ENCODE data around the gene CTIF. TPM values are rescaled to one million over a fixed set of nuclear protein-coding genes. Genes with fewer than 3 reads are reported as not detected.

The CTIF gene
- total RNA-seq, 1 donor, result 65.9 TPM

GRCh38 chr18:48600046-48600445, 61.2 kb downstream of the CTIF start:
- TF ChIP-seq CTCF (IDR thresholded peaks at IDR 0.05; ENCODE audit: extremely low read depth, low read depth, low read length), result no peak
- Histone ChIP-seq H3K27me3 (ENCODE audit: insufficient read depth, low read length) (no peaks in the 10 kb centered on the region), H3K4me2 (ENCODE audit: insufficient read depth, low read length) (no peak overlapping the region), H3K79me2 (ENCODE audit: insufficient read depth, low read length) (peaks cover 69% of the 10 kb centered on the region), H3K4me1 (ENCODE audit: insufficient read depth, low read length) (peaks cover 26% of the 10 kb centered on the region), H3K27ac (ENCODE audit: low read depth, low read length) (no peak overlapping the region), H3K36me3 (ENCODE audit: insufficient read depth, low read length) (peaks cover 8% of the 10 kb centered on the region), H4K20me1 (ENCODE audit: insufficient read depth, low read length) (peaks cover 80% of the 10 kb centered on the region), H3K4me3 (ENCODE audit: insufficient read depth, low read length) (no peak overlapping the region), H2AFZ (ENCODE audit: low read length) (no peak overlapping the region), H3K9me3 (ENCODE audit: low read depth, low read length) (no peaks in the 10 kb centered on the region)
- DNase-seq (ENCODE audit: insufficient read length, low spot score, missing footprints), result no peak

GRCh38 chr18:48600456-48601090, 61.7 kb downstream of the CTIF start:
- Histone ChIP-seq H3K4me1 (ENCODE audit: insufficient read depth, low read length) (peaks cover 26% of the 10 kb centered on the region), H3K9me3 (ENCODE audit: low read depth, low read length) (no peaks in the 10 kb centered on the region), H4K20me1 (ENCODE audit: insufficient read depth, low read length) (peaks cover 83% of the 10 kb centered on the region), H2AFZ (ENCODE audit: low read length) (no peak overlapping the region), H3K79me2 (ENCODE audit: insufficient read depth, low read length) (peaks cover 72% of the 10 kb centered on the region), H3K36me3 (ENCODE audit: insufficient read depth, low read length) (peaks cover 8% of the 10 kb centered on the region), H3K27me3 (ENCODE audit: insufficient read depth, low read length) (no peaks in the 10 kb centered on the region), H3K4me3 (ENCODE audit: insufficient read depth, low read length) (no peak overlapping the region), H3K27ac (ENCODE audit: low read depth, low read length) (peak overlapping the region; percentile 52), H3K4me2 (ENCODE audit: insufficient read depth, low read length) (no peak overlapping the region)
- TF ChIP-seq CTCF (IDR thresholded peaks at IDR 0.05; ENCODE audit: extremely low read depth, low read depth, low read length), result no peak
- peak; percentile 81 for DNase-seq (ENCODE audit: insufficient read length, low spot score, missing footprints)

- no peaks in the 10 kb centered on the region for H3K27me3 ChIP-seq (ENCODE audit: insufficient read depth, low read length)
- peaks cover 86% of the 10 kb centered on the region for H4K20me1 ChIP-seq (ENCODE audit: insufficient read depth, low read length)
- H3K36me3 ChIP-seq (ENCODE audit: insufficient read depth, low read length), result peaks cover 4% of the 10 kb centered on the region
- peaks cover 75% of the 10 kb centered on the region for H3K79me2 ChIP-seq (ENCODE audit: insufficient read depth, low read length)
- peaks cover 30% of the 10 kb centered on the region for H3K4me1 ChIP-seq (ENCODE audit: insufficient read depth, low read length)
- TF ChIP-seq CTCF (IDR thresholded peaks at IDR 0.05; ENCODE audit: extremely low read depth, low read depth, low read length), result no peak
- H3K4me2 ChIP-seq (ENCODE audit: insufficient read depth, low read length), result no peak overlapping the region
- H3K4me3 ChIP-seq (ENCODE audit: insufficient read depth, low read length), result no peak overlapping the region
- DNase-seq (ENCODE audit: insufficient read length, low spot score, missing footprints), result no peak
- H3K27ac ChIP-seq (ENCODE audit: low read depth, low read length), result peak overlapping the region; percentile 52
- no peak overlapping the region for H2AFZ ChIP-seq (ENCODE audit: low read length)
- no peaks in the 10 kb centered on the region for H3K9me3 ChIP-seq (ENCODE audit: low read depth, low read length)
These were observed 62.5 kb downstream of the CTIF start for GRCh38 chr18:48601343-48601742.

GRCh38 chr18:48602759-48603390, 64.0 kb downstream of the CTIF start:
- Histone ChIP-seq H3K27me3 (ENCODE audit: insufficient read depth, low read length) (no peaks in the 10 kb centered on the region), H4K20me1 (ENCODE audit: insufficient read depth, low read length) (peaks cover 88% of the 10 kb centered on the region), H2AFZ (ENCODE audit: low read length) (no peak overlapping the region), H3K9me3 (ENCODE audit: low read depth, low read length) (no peaks in the 10 kb centered on the region), H3K36me3 (ENCODE audit: insufficient read depth, low read length) (no peaks in the 10 kb centered on the region), H3K4me2 (ENCODE audit: insufficient read depth, low read length) (no peak overlapping the region), H3K4me1 (ENCODE audit: insufficient read depth, low read length) (peaks cover 42% of the 10 kb centered on the region), H3K79me2 (ENCODE audit: insufficient read depth, low read length) (peaks cover 75% of the 10 kb centered on the region), H3K4me3 (ENCODE audit: insufficient read depth, low read length) (no peak overlapping the region), H3K27ac (ENCODE audit: low read depth, low read length) (no peak overlapping the region)
- no peak for TF ChIP-seq CTCF (IDR thresholded peaks at IDR 0.05; ENCODE audit: extremely low read depth, low read depth, low read length)
- DNase-seq (ENCODE audit: insufficient read length, low spot score, missing footprints), result no peak
